HepG2 (cell line): Measurements from ENCODE around the gene RANBP17. TPM values are rescaled to one million over a fixed set of nuclear protein-coding genes. Genes with fewer than 3 reads are reported as not detected.

Experiments
- ATAC-seq: fragments of 200-7000 bp; cut with Tn5 transposase; 3 replicates; pipeline ENCODE4 v1.9.1; 2020; ENCODE audit warnings: mild to moderate bottlenecking, moderate library complexity
- BruUV-seq: library from RNA; stranded (reverse); fragments of 400-500 nt; replicated peaks from 2 replicates; lab custom pipeline; 2021; lab: Mats Ljungman, UMichigan
- CTCF ChIA-PET: fragments of 300-600 bp; formaldehyde crosslinking; extraction: SDS; loops from one replicate; lab custom pipeline; 2021; ENCODE audit warnings: low total read pairs, inconsistent platforms, low intra/inter-chr PET ratio; lab: Yijun Ruan, JAX
- POLR2A ChIA-PET: fragments of 350-600 bp; sonication (Branson Sonifier 250); formaldehyde crosslinking; loops from one replicate; lab custom pipeline; 2020; ENCODE audit warnings: antibody characterized with exemption, inconsistent platforms; lab: Yijun Ruan, JAX
- DNase-seq: peaks from one replicate; pipeline ENCODE4 v3.0.0-alpha.2; 2015; ENCODE audit warnings: low spot score
- FAIRE-seq: peaks from 3 replicates; lab custom pipeline; 2011; peaks lifted over from hg19 to GRCh38; lab: Jason Lieb, UNC
- H2AFZ ChIP-seq: one replicate; pipeline ENCODE4 v1.6.1; 2011; ENCODE audit warnings: low read length, inconsistent platforms
- H3K27ac ChIP-seq: fragments of 300-600 bp; 3 replicates; pipeline ENCODE4 v1.8.0; 2011; ENCODE audit warnings: mixed run types, mild to moderate bottlenecking, mixed read lengths, low read length, inconsistent platforms; ENCODE audit not compliant: insufficient read depth; ENCODE audit errors: extremely low read length
- H3K27me3 ChIP-seq, 2 experiments: fragments of 200-600 bp in 1 of 2; 2 replicates in 1 of 2; 3 replicates in 1 of 2; pipeline versions ENCODE4 v1.6.0 to v1.8.0; 2011; ENCODE audit warnings: low read length in 2 of 2, mild to moderate bottlenecking in 2 of 2, moderate library complexity in 2 of 2, inconsistent platforms in 1 of 2; ENCODE audit not compliant: insufficient read depth in 2 of 2, control insufficient read depth in 1 of 2
- H3K36me3 ChIP-seq, 2 experiments: fragments of 200-600 bp in 1 of 2; replicated peaks in 1 of 2; 2 replicates in 1 of 2; 3 replicates in 1 of 2; pipeline versions ENCODE4 v1.5.1 to v1.8.0; 2011; ENCODE audit warnings: low read length in 2 of 2, inconsistent platforms in 1 of 2; ENCODE audit not compliant: insufficient read depth in 2 of 2, control insufficient read depth in 1 of 2
- H3K4me1 ChIP-seq: 2 replicates; pipeline ENCODE4 v1.5.1; 2012; ENCODE audit warnings: low read length, inconsistent platforms; ENCODE audit not compliant: insufficient read depth
- H3K4me2 ChIP-seq: 2 replicates; pipeline ENCODE4 v1.6.0; 2011; ENCODE audit warnings: low read depth, low read length, inconsistent platforms
- H3K4me3 ChIP-seq, 3 experiments: fragments of 200-600 bp in 1 of 3; sonication (generic), shearing (Covaris generic) in 1 of 3; replicated peaks in 1 of 3; 2 replicates each; pipeline ENCODE4 v1.5.1; 2011 to 2016; ENCODE audit warnings: low read length in 3 of 3, inconsistent platforms in 2 of 3, low read depth in 2 of 3, mild to moderate bottlenecking in 2 of 3, control low read depth in 1 of 3, mixed read lengths in 1 of 3; ENCODE audit not compliant: insufficient read depth in 1 of 3
- H3K79me2 ChIP-seq: one replicate; pipeline ENCODE4 v1.6.1; 2011; ENCODE audit warnings: low read length, inconsistent platforms; ENCODE audit not compliant: insufficient read depth
- H3K9ac ChIP-seq: 2 replicates; pipeline ENCODE4 v1.6.0; 2011; ENCODE audit warnings: mild to moderate bottlenecking, low read depth, low read length, inconsistent platforms; ENCODE audit not compliant: insufficient read depth
- H3K9me3 ChIP-seq: 2 replicates; pipeline ENCODE4 v1.5.1; 2012; ENCODE audit warnings: mild to moderate bottlenecking, low read length
- H4K20me1 ChIP-seq: 2 replicates; pipeline ENCODE4 v1.6.0; 2011; ENCODE audit warnings: inconsistent platforms, mild to moderate bottlenecking, low read length, moderate library complexity; ENCODE audit not compliant: insufficient read depth
- EED ChIP-seq: sonication (generic); formaldehyde crosslinking; IDR thresholded peaks from 2 replicates; pipeline ENCODE4 v1.5.0; 2020; ENCODE audit warnings: mild to moderate bottlenecking, missing genetic modification reagents
- EP300 ChIP-seq, 3 experiments: sonication (generic) in 1 of 3; formaldehyde crosslinking in 1 of 3; IDR thresholded peaks; 2 replicates each; pipeline versions ENCODE4 v1.5.1 to v1.6.1; 2011 to 2020; ENCODE audit warnings: low read depth in 2 of 3, low read length in 2 of 3, borderline replicate concordance in 1 of 3, improper control_type of control experiment in 1 of 3, mild to moderate bottlenecking in 1 of 3, missing genetic modification reagents in 1 of 3, moderate library complexity in 1 of 3
- FOXA1 ChIP-seq, 2 experiments: fragments of 450-650 bp in 1 of 2; sonication (generic) in 1 of 2; formaldehyde crosslinking in 1 of 2; IDR thresholded peaks; 2 replicates each; pipeline versions ENCODE4 v1.4.0 to v1.6.1; 2016 to 2020; ENCODE audit warnings: missing genetic modification reagents in 1 of 2
- KAT8 ChIP-seq: IDR thresholded peaks from 2 replicates; pipeline ENCODE4 v1.6.1; 2016; ENCODE audit warnings: missing genetic modification reagents, missing compliant biosample characterization
- NR2F6 ChIP-seq, 2 experiments: IDR thresholded peaks; 2 replicates each; pipeline ENCODE4 v1.6.1; 2016; ENCODE audit warnings: antibody characterized with exemption in 1 of 2, mild to moderate bottlenecking in 1 of 2
- RBM39 ChIP-seq: fragments of 200-400 bp; formaldehyde crosslinking; IDR thresholded peaks from one replicate; pipeline ENCODE4 v1.6.1; 2018; ENCODE audit warnings: antibody characterized with exemption, mild to moderate bottlenecking, low read depth, low read length; ENCODE audit not compliant: poor library complexity, severe bottlenecking
- TAF1 ChIP-seq: sonication (generic); formaldehyde crosslinking; IDR thresholded peaks from 2 replicates; pipeline ENCODE4 v1.4.0; 2020; ENCODE audit warnings: missing genetic modification reagents
- U2AF2 ChIP-seq: fragments of 200-400 bp; formaldehyde crosslinking; IDR thresholded peaks from 2 replicates; pipeline ENCODE4 v1.6.1; 2017; ENCODE audit warnings: low read depth, mild to moderate bottlenecking, low read length
- ZBTB3 ChIP-seq: sonication (generic); formaldehyde crosslinking; IDR thresholded peaks from 2 replicates; pipeline ENCODE4 v1.4.0; 2020; ENCODE audit warnings: low read depth, mild to moderate bottlenecking, moderate library complexity, missing genetic modification reagents, borderline replicate concordance
- ZFY ChIP-seq: sonication (generic); formaldehyde crosslinking; IDR thresholded peaks from 2 replicates; pipeline ENCODE4 v1.4.0; 2020; ENCODE audit warnings: missing genetic modification reagents
- ZNF552 ChIP-seq: sonication (generic); formaldehyde crosslinking; IDR thresholded peaks from 2 replicates; pipeline ENCODE4 v1.9.0; 2022; ENCODE audit warnings: missing genetic modification reagents, mild to moderate bottlenecking, borderline replicate concordance
- WGBS: methylation state at CpG from one replicate; pipeline ENCODE4 v1.1.6; 2017; ENCODE audit warnings: low lambda C conversion rate; 5-methylcytosine and 5-hydroxymethylcytosine counted together
- in situ Hi-C: cut with HindIII; loops from 2 replicates; pipeline ENCODE4 v1.10.0; 2017; ENCODE audit warnings: low pct_unique_long_range_greater_than_20kb; ENCODE audit not compliant: extremely low pct_ligation_motif_present
- intact Hi-C: fragments of 100-400 bp; cut with micrococcal nuclease; formaldehyde crosslinking; loops from one replicate; pipeline ENCODE4 v1.10.0; 2022; ENCODE audit not compliant: unreplicated experiment
- polyA plus RNA-seq, 8 experiments: library from polyadenylated mRNA; depleted of rRNA in 3 of 8; stranded (reverse) in 7 of 8; unstranded in 1 of 8; fragments of >200 nt; fragmentation: Illumina TruSeq in 4 of 8; extraction: Trizol in 4 of 8; gene quantifications; 2 replicates each; pipeline versions ENCODE4 v1.2.1 to v1.2.3, GENCODE V29; 2011 to 2016; ENCODE audit warnings: low read depth in 4 of 8, missing spikeins in 1 of 8, mixed read lengths in 1 of 8; ENCODE audit not compliant: insufficient read depth in 1 of 8
- total RNA-seq, 5 experiments: library from RNA; depleted of rRNA; stranded (reverse); fragments of >200 nt; fragmentation: Illumina TruSeq; extraction: Trizol; gene quantifications; 2 replicates each; pipeline ENCODE4 v1.2.3, GENCODE V29; 2016; ENCODE audit warnings: low read depth in 1 of 5
- TF ChIP-seq, protein P1 (sequence below): sonication (generic); formaldehyde crosslinking; IDR thresholded peaks from 2 replicates; pipeline ENCODE4 v1.8.1; 2023; ENCODE audit warnings: mild to moderate bottlenecking, missing genetic modification reagents
- TF ChIP-seq, protein P2 (sequence below): sonication (generic); formaldehyde crosslinking; IDR thresholded peaks from 2 replicates; pipeline ENCODE4 v1.4.0; 2020; ENCODE audit warnings: missing genetic modification reagents, low read depth, mild to moderate bottlenecking, borderline replicate concordance
- TF ChIP-seq, protein P3 (sequence below): IDR thresholded peaks from 2 replicates; pipeline ENCODE4 v1.6.1; 2018; ENCODE audit warnings: missing genetic modification reagents
- TF ChIP-seq, protein P4 (sequence below): sonication (generic); formaldehyde crosslinking; IDR thresholded peaks from 2 replicates; pipeline ENCODE4 v1.4.0; 2020; ENCODE audit warnings: missing genetic modification reagents

Gene RANBP17
- total and polyA plus RNA-seq, 2 of the 13 experiments (the other 11 are each of a cell fraction or from before 2014, with no cell fraction given) = not detected

DNA sequence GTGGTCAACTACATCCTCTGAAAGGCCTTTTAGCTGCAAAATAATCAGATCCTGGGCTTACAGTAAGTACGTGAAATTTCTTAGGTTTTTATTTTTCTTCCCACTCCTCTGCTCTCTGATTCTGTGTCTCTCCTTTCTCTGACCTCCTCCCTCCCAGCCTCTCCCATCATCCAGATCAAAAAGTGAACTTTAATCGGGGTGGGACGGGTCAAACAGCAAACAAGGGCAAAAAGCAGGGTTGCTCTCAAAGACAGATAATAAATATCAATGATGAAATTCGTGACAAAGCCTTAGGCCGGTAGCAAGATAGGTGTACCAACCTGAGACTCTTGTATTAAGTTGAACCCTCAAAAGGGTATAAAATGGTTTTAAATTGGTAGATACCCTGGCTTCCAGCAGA is 76.1 kb downstream of the RANBP17 start:
- CTCF ChIA-PET = no interaction called here
- TF ChIP-seq EP300 (IDR thresholded peaks at IDR 0.05; ENCODE audit: low read depth in 2 of 2, low read length in 2 of 2) (no peak), EP300 (CRISPR knock-in tag; IDR thresholded peaks at IDR 0.05; ENCODE audit: borderline replicate concordance) (no peak), FOXA1 (IDR thresholded peaks at IDR 0.05) (no peak), FOXA1 (CRISPR knock-in tag; IDR thresholded peaks at IDR 0.05) (no peak), TAF1 (CRISPR knock-in tag) (no peak), EED (CRISPR knock-in tag) (no peak), U2AF2 (no peak)
- TF ChIP-seq, protein P1, sequence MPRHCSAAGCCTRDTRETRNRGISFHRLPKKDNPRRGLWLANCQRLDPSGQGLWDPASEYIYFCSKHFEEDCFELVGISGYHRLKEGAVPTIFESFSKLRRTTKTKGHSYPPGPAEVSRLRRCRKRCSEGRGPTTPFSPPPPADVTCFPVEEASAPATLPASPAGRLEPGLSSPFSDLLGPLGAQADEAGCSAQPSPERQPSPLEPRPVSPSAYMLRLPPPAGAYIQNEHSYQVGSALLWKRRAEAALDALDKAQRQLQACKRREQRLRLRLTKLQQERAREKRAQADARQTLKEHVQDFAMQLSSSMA = no peak
- no TSS peak for BruUV-seq

DNA sequence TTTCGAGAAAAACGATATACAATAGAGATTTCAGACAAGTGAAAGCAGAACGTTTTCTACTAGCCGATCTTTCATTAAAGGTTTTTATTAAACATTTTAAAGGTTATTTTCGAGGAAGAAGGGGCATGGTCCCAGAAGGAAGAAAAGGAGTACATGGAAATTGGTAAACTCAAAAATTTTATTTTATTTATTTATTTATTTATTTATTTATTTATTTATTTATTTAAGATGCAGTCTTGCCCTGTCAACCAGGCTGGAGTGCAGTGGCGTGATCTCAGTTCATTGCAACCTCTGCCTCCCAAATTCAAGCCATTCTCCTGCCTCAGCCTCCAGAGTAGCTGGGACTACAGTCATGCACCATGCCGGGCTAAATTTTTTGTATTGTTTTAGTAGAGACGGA is 77.4 kb downstream of the RANBP17 start:
- Histone ChIP-seq H3K4me3 (no peak overlapping the region), H3K79me2 (no peaks in the 10 kb centered on the region), H3K36me3 (no peaks in the 10 kb centered on the region), H3K27me3 (no peaks in the 10 kb centered on the region), H4K20me1 (no peaks in the 10 kb centered on the region), H3K4me2 (no peak overlapping the region), H3K4me1 (no peaks in the 10 kb centered on the region), H3K27ac (no peak overlapping the region), H3K9me3 (no peaks in the 10 kb centered on the region), H2AFZ (no peak overlapping the region), H3K9ac (no peak overlapping the region)
- FAIRE-seq (no peak), ATAC-seq (no peak), DNase-seq (no peak)
- WGBS = 59% methylated on average over 8 of the region's 8 CpGs
- in situ Hi-C loops (no loop called here), intact Hi-C loops (no loop called here)
- CTCF ChIA-PET = no interaction called here
- no TSS peak for BruUV-seq
- POLR2A ChIA-PET = no interaction called here
- TF ChIP-seq, protein P2, sequence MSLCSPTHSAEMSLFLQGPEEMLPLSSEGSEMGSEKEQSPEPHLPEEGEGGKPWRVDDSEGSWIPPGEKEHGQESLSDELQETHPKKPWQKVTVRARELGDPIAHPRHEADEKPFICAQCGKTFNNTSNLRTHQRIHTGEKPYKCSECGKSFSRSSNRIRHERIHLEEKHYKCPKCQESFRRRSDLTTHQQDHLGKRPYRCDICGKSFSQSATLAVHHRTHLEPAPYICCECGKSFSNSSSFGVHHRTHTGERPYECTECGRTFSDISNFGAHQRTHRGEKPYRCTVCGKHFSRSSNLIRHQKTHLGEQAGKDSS (CRISPR knock-in tag) = no peak
- no peak for TF ChIP-seq KAT8 (CRISPR knock-in tag)
- no peak for TF ChIP-seq ZBTB3 (CRISPR knock-in tag)
- no peak for TF ChIP-seq ZNF552 (CRISPR knock-in tag)
- TF ChIP-seq, protein P3, sequence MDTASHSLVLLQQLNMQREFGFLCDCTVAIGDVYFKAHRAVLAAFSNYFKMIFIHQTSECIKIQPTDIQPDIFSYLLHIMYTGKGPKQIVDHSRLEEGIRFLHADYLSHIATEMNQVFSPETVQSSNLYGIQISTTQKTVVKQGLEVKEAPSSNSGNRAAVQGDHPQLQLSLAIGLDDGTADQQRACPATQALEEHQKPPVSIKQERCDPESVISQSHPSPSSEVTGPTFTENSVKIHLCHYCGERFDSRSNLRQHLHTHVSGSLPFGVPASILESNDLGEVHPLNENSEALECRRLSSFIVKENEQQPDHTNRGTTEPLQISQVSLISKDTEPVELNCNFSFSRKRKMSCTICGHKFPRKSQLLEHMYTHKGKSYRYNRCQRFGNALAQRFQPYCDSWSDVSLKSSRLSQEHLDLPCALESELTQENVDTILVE (CRISPR knock-in tag) = no peak
- TF ChIP-seq, protein P4, sequence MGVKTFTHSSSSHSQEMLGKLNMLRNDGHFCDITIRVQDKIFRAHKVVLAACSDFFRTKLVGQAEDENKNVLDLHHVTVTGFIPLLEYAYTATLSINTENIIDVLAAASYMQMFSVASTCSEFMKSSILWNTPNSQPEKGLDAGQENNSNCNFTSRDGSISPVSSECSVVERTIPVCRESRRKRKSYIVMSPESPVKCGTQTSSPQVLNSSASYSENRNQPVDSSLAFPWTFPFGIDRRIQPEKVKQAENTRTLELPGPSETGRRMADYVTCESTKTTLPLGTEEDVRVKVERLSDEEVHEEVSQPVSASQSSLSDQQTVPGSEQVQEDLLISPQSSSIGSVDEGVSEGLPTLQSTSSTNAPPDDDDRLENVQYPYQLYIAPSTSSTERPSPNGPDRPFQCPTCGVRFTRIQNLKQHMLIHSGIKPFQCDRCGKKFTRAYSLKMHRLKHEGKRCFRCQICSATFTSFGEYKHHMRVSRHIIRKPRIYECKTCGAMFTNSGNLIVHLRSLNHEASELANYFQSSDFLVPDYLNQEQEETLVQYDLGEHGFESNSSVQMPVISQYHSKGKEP (CRISPR knock-in tag) = no peak
- no peak for TF ChIP-seq RBM39
- TF ChIP-seq ZFY = no peak
- TF ChIP-seq NR2F6 (IDR thresholded peaks at IDR 0.05) = no peak
- no peak for TF ChIP-seq NR2F6 (CRISPR knock-in tag; IDR thresholded peaks at IDR 0.05)

More for the DNA sequence above, 76.1 kb downstream of the RANBP17 start:
- WGBS = under 1% methylated on average over 5 of the region's 5 CpGs
- Histone ChIP-seq H3K4me2 (no peak overlapping the region), H3K27me3 (no peaks in the 10 kb centered on the region), H3K4me3 (no peak overlapping the region), H3K27ac (no peak overlapping the region), H3K9ac (no peak overlapping the region), H3K4me1 (no peaks in the 10 kb centered on the region), H3K36me3 (no peaks in the 10 kb centered on the region), H2AFZ (no peak overlapping the region), H4K20me1 (no peaks in the 10 kb centered on the region), H3K79me2 (no peaks in the 10 kb centered on the region), H3K9me3 (no peaks in the 10 kb centered on the region)
- POLR2A ChIA-PET = no interaction called here
- ATAC-seq = no peak
- FAIRE-seq = no peak
- in situ Hi-C loops (no loop called here), intact Hi-C loops (no loop called here)
- DNase-seq = no peak
